Effector CD8-positive, alpha-beta T cell (primary cell): ENCODE results near the gene GP9.
"Not testable (repeated sequence)": the region's sequence is repeated elsewhere in the genome, so short reads cannot be mapped to it uniquely, and the experiment has no call there.

Source experiments
- DNase-seq: peaks from one replicate; lab custom pipeline; 2025; lab: John Stamatoyannopoulos, UW

Gene GP9

DNA sequence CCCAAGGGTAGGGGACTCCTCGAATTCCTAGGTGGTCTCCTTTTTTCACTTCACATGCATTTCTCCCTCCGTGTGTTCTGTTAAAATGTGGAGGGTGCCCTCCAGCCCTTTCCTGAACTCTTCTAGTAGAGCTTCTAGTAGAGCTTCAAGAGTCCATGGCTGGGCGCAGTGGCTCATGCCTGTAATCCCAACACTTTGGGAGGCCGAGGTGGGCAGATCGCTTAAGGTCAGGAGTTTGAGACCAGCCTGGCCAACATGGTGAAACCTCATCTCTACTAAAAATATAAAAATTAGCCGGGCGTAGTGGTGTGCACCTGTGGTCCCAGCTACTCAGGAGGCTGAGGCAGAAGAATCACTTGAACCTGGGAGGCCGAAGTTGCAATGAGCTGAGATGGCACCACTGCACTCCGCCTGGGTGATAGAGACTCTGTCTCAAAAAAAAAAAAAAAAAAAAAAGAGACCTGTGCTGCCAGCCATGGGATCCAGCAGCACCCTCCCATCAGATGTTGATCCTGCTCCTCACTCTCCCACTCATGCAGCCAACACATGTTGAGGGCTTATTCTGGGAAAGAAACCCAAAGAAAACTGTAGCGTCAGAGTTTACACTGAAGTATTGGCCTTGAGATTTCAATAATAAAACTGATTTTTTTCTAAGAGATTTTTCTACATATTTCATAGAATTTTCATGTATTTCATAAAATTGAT, 50.6 kb downstream of the GP9 start:
- DNase-seq, result not testable (repeated sequence)
